Muscle of leg (tissue), 11 donors: ENCODE measurements around the gene EXD1. TPM values are rescaled to one million over a fixed set of nuclear protein-coding genes. Genes with fewer than 3 reads are reported as not detected.

Experiments
- DNase-seq: peaks from one replicate; pipeline ENCODE4 v3.0.0; 2013
- H3K27ac ChIP-seq: one replicate; pipeline ENCODE4 v1.5.1; 2013; ENCODE audit warnings: mild to moderate bottlenecking, low read length, control low read depth
- H3K27me3 ChIP-seq: one replicate; pipeline ENCODE4 v1.6.1; 2013; ENCODE audit warnings: low read length; ENCODE audit not compliant: control insufficient read depth, insufficient read depth
- H3K36me3 ChIP-seq: one replicate; pipeline ENCODE4 v1.6.1; 2013; ENCODE audit warnings: low read length; ENCODE audit not compliant: control insufficient read depth, insufficient read depth
- H3K4me1 ChIP-seq: one replicate; pipeline ENCODE4 v1.6.1; 2013; ENCODE audit warnings: low read length; ENCODE audit not compliant: control insufficient read depth, insufficient read depth
- H3K4me3 ChIP-seq: one replicate; pipeline ENCODE4 v1.5.1; 2013; ENCODE audit warnings: low read length, control low read depth
- H3K9me3 ChIP-seq: replicated peaks from 2 replicates; pipeline ENCODE4 v1.6.1; 2013; ENCODE audit warnings: low read depth, low read length; ENCODE audit not compliant: control insufficient read depth
- WGBS: methylation state at CpG from one replicate; pipeline ENCODE4 v1.1.5; 2013; ENCODE audit warnings: missing lambda C conversion rate; ENCODE audit not compliant: insufficient coverage; 5-methylcytosine and 5-hydroxymethylcytosine counted together
- polyA plus RNA-seq, 8 donors: library from polyadenylated mRNA; unstranded; fragments of 120-200 nt; gene quantifications; one replicate each; pipeline versions ENCODE4 v1.2.1 to v1.2.3, GENCODE V29; 2013; ENCODE audit warnings: inconsistent platforms in 1 of 8, low replicate concordance in 1 of 8; ENCODE audit not compliant: insufficient read length in 8 of 8, insufficient read depth in 1 of 8
- total RNA-seq: library from RNA; stranded (reverse); fragments of 120-200 nt; gene quantifications from one replicate; pipeline ENCODE4 v1.2.4, GENCODE V29; 2013

EXD1 gene
- total and polyA plus RNA-seq, 9 donors, result 0.07 to 0.40 TPM; not detected in 7

- Histone ChIP-seq H3K27me3 (no peaks in the 10 kb centered on the region), H3K36me3 (no peaks in the 10 kb centered on the region), H3K4me1 (peaks cover 9% of the 10 kb centered on the region), H3K9me3 (no peaks in the 10 kb centered on the region), H3K4me3 (no peak overlapping the region), H3K27ac (no peak overlapping the region)
- 71% methylated on average over 1 of the region's 1 CpG for WGBS
- peak; percentile 60 for DNase-seq
These were observed 2.8 kb upstream of the EXD1 start for GRCh38 chr15:41233367-41233771.

DNA sequence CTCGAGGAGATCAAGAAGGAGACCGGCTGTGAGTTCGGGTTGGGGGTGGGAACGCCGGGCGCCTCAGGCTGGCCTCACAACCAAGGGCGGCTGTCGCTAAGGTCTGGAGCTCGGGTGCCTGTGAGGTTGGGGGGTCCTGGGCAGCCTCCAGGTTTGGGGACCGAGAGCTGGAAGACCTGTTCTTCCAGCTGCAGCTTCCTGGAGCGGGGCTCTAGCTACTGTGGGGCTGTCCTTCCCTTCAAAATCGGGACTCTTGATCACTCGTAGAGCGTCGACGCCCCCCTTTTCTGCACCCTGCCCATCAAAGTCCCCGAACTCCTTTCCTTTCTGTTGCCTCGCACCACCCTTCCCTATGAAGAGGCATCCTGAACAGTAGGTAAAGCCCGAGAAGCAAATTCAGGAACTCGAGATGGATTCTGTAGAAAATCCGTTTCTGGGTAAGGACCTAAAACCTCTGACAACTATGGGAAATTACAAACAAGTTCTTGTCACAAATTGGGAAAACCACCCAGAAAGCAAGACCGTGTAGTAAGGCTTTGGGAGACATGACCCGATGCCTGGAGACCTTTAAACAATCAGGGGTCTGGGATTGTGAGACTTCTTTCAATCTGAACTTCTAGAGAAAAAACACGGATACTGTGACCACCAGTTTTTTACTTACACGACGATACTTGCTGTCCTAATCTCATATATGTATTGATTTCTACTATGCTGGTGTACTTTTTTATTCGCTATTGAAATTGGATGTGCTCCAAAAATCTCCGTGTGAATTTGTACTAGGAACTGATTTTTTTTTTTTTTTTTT is 1.1 kb upstream of the EXD1 start:
- DNase-seq, result peak; percentile 40
- H3K27ac ChIP-seq, result peak overlapping the region; percentile 95
- H3K4me3 ChIP-seq, result peak overlapping the region; percentile 81
- no peaks in the 10 kb centered on the region for H3K36me3 ChIP-seq
- no peaks in the 10 kb centered on the region for H3K27me3 ChIP-seq
- no peaks in the 10 kb centered on the region for H3K9me3 ChIP-seq
- WGBS, result 0% methylated on average over 13 of the region's 28 CpGs
- H3K4me1 ChIP-seq, result peaks cover 9% of the 10 kb centered on the region

- Histone ChIP-seq H3K27me3 (no peaks in the 10 kb centered on the region), H3K9me3 (no peaks in the 10 kb centered on the region), H3K36me3 (no peaks in the 10 kb centered on the region), H3K4me3 (peak overlapping the region; percentile 81), H3K27ac (peak overlapping the region; percentile 95), H3K4me1 (peaks cover 9% of the 10 kb centered on the region)
- 9% methylated on average over 9 of the region's 10 CpGs for WGBS
- DNase-seq, result no peak
These were observed 260 bp downstream of the EXD1 start for GRCh38 chr15:41230345-41230649.

GRCh38 chr15:41219381-41219780 is 11.2 kb downstream of the EXD1 start:
- no peak overlapping the region for H3K27ac ChIP-seq
- no CpG with 5 or more reads among the region's 3 CpGs for WGBS
- no peaks in the 10 kb centered on the region for H3K27me3 ChIP-seq
- no peaks in the 10 kb centered on the region for H3K36me3 ChIP-seq
- H3K4me1 ChIP-seq, result no peaks in the 10 kb centered on the region
- no peak for DNase-seq
- no peak overlapping the region for H3K4me3 ChIP-seq
- no peaks in the 10 kb centered on the region for H3K9me3 ChIP-seq

DNA sequence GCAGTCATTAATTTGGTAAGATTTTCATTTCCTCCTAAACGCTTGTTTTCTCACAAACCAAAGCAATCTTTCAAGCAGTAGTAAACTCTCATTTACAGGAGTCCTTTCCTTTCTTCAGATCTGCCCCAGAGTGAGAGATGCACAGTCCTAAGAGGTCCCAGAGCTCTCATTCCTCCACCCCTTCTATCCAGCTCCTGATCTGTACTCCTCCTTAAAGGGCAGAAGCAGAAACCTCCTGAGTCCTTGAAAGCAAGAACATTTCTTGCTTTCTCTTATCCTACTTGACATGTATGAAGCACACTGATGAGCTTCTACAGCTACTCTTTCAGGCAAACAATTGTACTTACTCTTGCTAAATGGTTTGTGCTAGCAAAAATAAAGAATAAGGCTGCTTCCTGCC is 11.7 kb downstream of the EXD1 start:
- Histone ChIP-seq H3K27ac (no peak overlapping the region), H3K27me3 (no peaks in the 10 kb centered on the region), H3K36me3 (no peaks in the 10 kb centered on the region), H3K4me3 (no peak overlapping the region), H3K4me1 (no peaks in the 10 kb centered on the region), H3K9me3 (no peaks in the 10 kb centered on the region)
- WGBS, result 10% methylated on average over 1 of the region's 1 CpG
- no peak for DNase-seq

- no peaks in the 10 kb centered on the region for H3K27me3 ChIP-seq
- H3K9me3 ChIP-seq, result no peaks in the 10 kb centered on the region
- no peaks in the 10 kb centered on the region for H3K4me1 ChIP-seq
- H3K36me3 ChIP-seq, result no peaks in the 10 kb centered on the region
- no peak overlapping the region for H3K4me3 ChIP-seq
- WGBS, result no CpG with 5 or more reads among the region's 2 CpGs
- DNase-seq, result no peak
- H3K27ac ChIP-seq, result no peak overlapping the region
These were observed 14.8 kb downstream of the EXD1 start for GRCh38 chr15:41215708-41216107.

- WGBS, result 77% methylated on average over 3 of the region's 5 CpGs
- H3K9me3 ChIP-seq, result no peaks in the 10 kb centered on the region
- no peaks in the 10 kb centered on the region for H3K36me3 ChIP-seq
- no peak overlapping the region for H3K27ac ChIP-seq
- no peak for DNase-seq
- no peak overlapping the region for H3K4me3 ChIP-seq
- H3K27me3 ChIP-seq, result no peaks in the 10 kb centered on the region
- no peaks in the 10 kb centered on the region for H3K4me1 ChIP-seq
These were observed 22.7 kb downstream of the EXD1 start for GRCh38 chr15:41207687-41208448.

DNA sequence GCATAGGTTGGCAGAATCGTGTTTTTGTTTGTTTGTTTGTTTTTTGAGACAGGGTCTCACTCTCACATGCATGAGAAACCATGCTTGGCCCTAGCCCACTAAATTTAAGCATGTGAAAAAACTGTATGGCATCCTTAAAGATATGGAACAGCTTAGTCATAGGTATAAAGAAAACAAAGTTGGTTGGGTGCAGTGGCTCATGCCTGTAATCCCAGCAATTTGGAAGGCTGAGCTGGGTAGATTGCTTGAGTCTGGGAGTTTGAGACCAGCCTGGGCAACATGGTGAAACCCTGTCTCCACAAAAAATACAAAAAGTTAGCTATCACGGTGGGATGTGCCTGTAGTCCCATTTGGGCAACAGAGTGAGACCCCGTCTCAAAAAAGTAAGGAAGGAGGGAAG is 25.2 kb downstream of the EXD1 start:
- Histone ChIP-seq H3K36me3 (no peaks in the 10 kb centered on the region), H3K27ac (no peak overlapping the region), H3K9me3 (no peaks in the 10 kb centered on the region), H3K4me3 (no peak overlapping the region), H3K27me3 (no peaks in the 10 kb centered on the region), H3K4me1 (no peaks in the 10 kb centered on the region)
- no peak for DNase-seq
- no CpG with 5 or more reads among the region's 3 CpGs for WGBS

- Histone ChIP-seq H3K4me3 (no peak overlapping the region), H3K36me3 (no peaks in the 10 kb centered on the region), H3K4me1 (no peaks in the 10 kb centered on the region), H3K27ac (no peak overlapping the region), H3K27me3 (no peaks in the 10 kb centered on the region), H3K9me3 (no peaks in the 10 kb centered on the region)
- 78% methylated on average over 2 of the region's 7 CpGs for WGBS
- no peak for DNase-seq
These were observed 27.2 kb downstream of the EXD1 start for GRCh38 chr15:41203395-41203794.

- no peaks in the 10 kb centered on the region for H3K36me3 ChIP-seq
- H3K27ac ChIP-seq, result no peak overlapping the region
- no peak for DNase-seq
- no peaks in the 10 kb centered on the region for H3K4me1 ChIP-seq
- no peaks in the 10 kb centered on the region for H3K9me3 ChIP-seq
- H3K27me3 ChIP-seq, result no peaks in the 10 kb centered on the region
- no peak overlapping the region for H3K4me3 ChIP-seq
These were observed 31.1 kb downstream of the EXD1 start for GRCh38 chr15:41199470-41199869.
